ENCODE measurements around the gene RCBTB1. TPM values are rescaled to one million over a fixed set of nuclear protein-coding genes. Genes with fewer than 3 reads are reported as not detected.

RCBTB1 gene
- total RNA-seq, 2 donors from 2014 or later, result 6.3 to 12.2 TPM

DNA sequence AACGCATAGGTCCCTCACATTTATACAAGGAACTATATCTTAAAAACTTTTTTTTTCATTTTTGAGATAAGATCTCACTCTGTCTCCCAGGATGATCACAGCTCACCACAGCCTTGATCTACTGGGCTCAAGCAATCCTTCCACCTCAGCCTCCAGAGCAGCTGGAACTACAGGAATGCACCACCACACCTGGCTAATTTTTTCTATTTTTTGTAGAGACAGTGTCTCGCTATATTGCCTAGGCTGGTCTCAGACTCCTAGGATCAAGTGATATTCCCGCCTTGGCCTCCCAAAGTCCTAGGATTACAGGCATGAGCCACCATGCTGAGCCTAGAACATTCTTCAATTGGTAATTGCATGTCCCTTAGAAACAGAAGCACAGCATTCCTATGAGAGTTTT, 41.7 kb downstream of the RCBTB1 start:
- Histone ChIP-seq H3K36me3 (replicated peaks in 1 of 2; ENCODE audit: insufficient read depth in 1 of 2, low read depth in 2 of 2) (peaks cover 0 to 10% of the 10 kb centered on the region in 2 donors), H3K4me3 (no peak overlapping the region), H3K27me3 (no peaks in the 10 kb centered on the region), H3K9me3 (no peaks in the 10 kb centered on the region), H3K27ac (no peak overlapping the region), H3K4me1 (no peaks in the 10 kb centered on the region)
- WGBS, 2 donors, result 87 to 88% methylated on average over 3 of the region's 3 CpGs
- ATAC-seq (no peak), DNase-seq (no peak)
- intact Hi-C loops (cut with DNase I), result no loop called here
- TF ChIP-seq CTCF (IDR thresholded peaks at IDR 0.05), result no peak
- TF ChIP-seq POLR2A (IDR thresholded peaks at IDR 0.05), result no peak

DNA sequence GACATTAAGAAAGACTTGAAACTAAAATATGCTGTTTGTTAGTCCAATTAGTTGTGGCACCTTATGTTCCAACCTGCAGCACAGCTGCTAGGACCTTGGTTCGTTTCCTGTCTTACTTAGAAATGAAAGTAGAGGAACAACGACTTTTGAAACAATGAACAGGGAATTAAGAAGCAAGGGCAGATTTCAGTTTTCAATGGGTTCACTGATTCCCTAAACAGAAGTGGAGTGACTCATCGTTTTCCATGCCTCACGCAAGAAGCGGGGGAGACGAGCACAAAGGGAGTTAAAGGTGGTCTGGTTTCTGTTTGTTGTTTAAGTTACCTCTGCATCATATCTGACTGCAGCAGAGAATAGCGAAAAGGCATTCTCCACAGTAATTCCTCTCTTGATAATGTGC, 44.8 kb downstream of the RCBTB1 start:
- Histone ChIP-seq H3K4me3 (no peak overlapping the region), H3K9me3 (no peaks in the 10 kb centered on the region), H3K36me3 (replicated peaks in 1 of 2; ENCODE audit: insufficient read depth in 1 of 2, low read depth in 2 of 2) (peaks cover 0 to 6% of the 10 kb centered on the region in 2 donors), H3K4me1 (no peaks in the 10 kb centered on the region), H3K27ac (no peak overlapping the region), H3K27me3 (no peaks in the 10 kb centered on the region)
- no peak for DNase-seq
- no peak for TF ChIP-seq POLR2A (IDR thresholded peaks at IDR 0.05)
- TF ChIP-seq CTCF (IDR thresholded peaks at IDR 0.05), result no peak
- 77 to 82% methylated on average over 7 of the region's 7 CpGs for WGBS, 2 donors
- intact Hi-C loops (cut with DNase I), result no loop called here
- ATAC-seq, result no peak

DNA sequence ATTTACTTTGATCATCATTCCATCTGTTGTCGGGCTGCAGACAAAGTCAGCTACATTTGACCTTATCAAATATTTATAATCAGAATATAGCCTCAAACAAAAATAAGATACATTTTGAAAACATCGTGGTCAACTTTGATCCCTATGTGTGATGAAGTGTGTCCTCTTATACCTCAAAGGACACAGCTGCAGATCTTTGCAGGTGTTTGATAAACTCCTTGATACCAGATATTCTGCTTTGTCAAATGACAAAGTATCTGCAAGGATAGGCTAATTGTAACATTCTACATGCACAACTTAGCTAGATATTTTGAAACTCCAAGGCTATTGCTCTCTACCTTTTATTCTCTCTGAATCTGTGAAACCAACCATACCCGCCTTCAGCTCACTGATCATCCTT, 45.6 kb downstream of the RCBTB1 start:
- no peaks in the 10 kb centered on the region for H3K9me3 ChIP-seq
- H3K4me3 ChIP-seq, result no peak overlapping the region
- intact Hi-C loops (cut with DNase I), result no loop called here
- no peak for ATAC-seq
- DNase-seq, result no peak
- no peaks in the 10 kb centered on the region for H3K27me3 ChIP-seq
- no peaks in the 10 kb centered on the region for H3K4me1 ChIP-seq
- no peak overlapping the region for H3K27ac ChIP-seq
- H3K36me3 ChIP-seq (replicated peaks in 1 of 2; ENCODE audit: insufficient read depth in 1 of 2, low read depth in 2 of 2), result peaks cover 0 to 6% of the 10 kb centered on the region in 2 donors
- WGBS, 2 donors, result 89 to 90% methylated on average over 3 of the region's 3 CpGs
- TF ChIP-seq CTCF (IDR thresholded peaks at IDR 0.05) (no peak), POLR2A (IDR thresholded peaks at IDR 0.05) (no peak)

DNA sequence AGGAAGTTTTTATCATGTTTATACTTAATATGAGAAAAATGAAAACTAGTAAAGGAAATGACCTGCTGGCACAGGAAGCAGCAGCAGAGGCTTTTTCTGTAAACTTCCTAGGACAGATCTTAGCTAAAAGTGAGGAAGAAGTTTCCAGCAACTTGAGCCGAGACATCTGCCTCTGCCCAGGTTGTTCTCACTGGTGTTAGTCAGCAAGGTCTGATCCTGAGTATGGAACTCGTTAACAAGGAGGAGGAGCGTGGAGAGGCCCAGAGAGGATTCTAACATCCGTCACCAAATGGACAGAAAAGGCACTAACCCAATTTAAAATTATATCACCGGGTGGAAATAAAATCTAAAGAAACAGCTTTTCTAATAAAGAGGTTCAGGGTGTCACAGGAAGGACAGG, 46.0 kb downstream of the RCBTB1 start:
- DNase-seq (no peak), ATAC-seq (no peak)
- WGBS, 2 donors, result 80 to 87% methylated on average over 5 of the region's 5 CpGs
- intact Hi-C loops (cut with DNase I), result no loop called here
- TF ChIP-seq POLR2A (IDR thresholded peaks at IDR 0.05) (no peak), CTCF (IDR thresholded peaks at IDR 0.05) (no peak)
- Histone ChIP-seq H3K27ac (no peak overlapping the region), H3K4me3 (no peak overlapping the region), H3K4me1 (no peaks in the 10 kb centered on the region), H3K9me3 (no peaks in the 10 kb centered on the region), H3K36me3 (replicated peaks in 1 of 2; ENCODE audit: insufficient read depth in 1 of 2, low read depth in 2 of 2) (peaks cover 0 to 6% of the 10 kb centered on the region in 2 donors), H3K27me3 (no peaks in the 10 kb centered on the region)

- no peak overlapping the region for H3K4me3 ChIP-seq
- TF ChIP-seq CTCF (IDR thresholded peaks at IDR 0.05) (no peak), POLR2A (IDR thresholded peaks at IDR 0.05) (no peak)
- ATAC-seq, result no peak
- peaks cover 0 to 3% of the 10 kb centered on the region in 2 donors for H3K36me3 ChIP-seq (replicated peaks in 1 of 2; ENCODE audit: insufficient read depth in 1 of 2, low read depth in 2 of 2)
- no peaks in the 10 kb centered on the region for H3K27me3 ChIP-seq
- intact Hi-C loops (cut with DNase I), result no loop called here
- H3K4me1 ChIP-seq, result no peaks in the 10 kb centered on the region
- whole genome bisulfite sequencing, 2 donors, result 89 to 90% methylated on average over 2 of the region's 2 CpGs
- H3K27ac ChIP-seq, result no peak overlapping the region
- no peaks in the 10 kb centered on the region for H3K9me3 ChIP-seq
- no peak for DNase-seq
Measured at GRCh38 chr13:49538404-49538803, 47.0 kb downstream of the RCBTB1 start.

All from body of pancreas (tissue), 4 donors.